Measurements from ENCODE around the gene AGPAT2.
"Not testable (repeated sequence)": the region's sequence is repeated elsewhere in the genome, so short reads cannot be mapped to it uniquely, and the experiment has no call there.

AGPAT2 gene

GRCh38 chr9:136720251-136720897, 33.1 kb upstream of the AGPAT2 start:
- DNase-seq: no peak

GRCh38 chr9:136719195-136719880, 32.1 kb upstream of the AGPAT2 start:
- no peak for DNase-seq

- no peak for DNase-seq
Measured at GRCh38 chr9:136718345-136719194, 31.3 kb upstream of the AGPAT2 start.

- DNase-seq: no peak
Measured at GRCh38 chr9:136717399-136717798, 30.1 kb upstream of the AGPAT2 start.

- no peak for DNase-seq
Measured at GRCh38 chr9:136714893-136715274, 27.6 kb upstream of the AGPAT2 start.

GRCh38 chr9:136714096-136714892, 27.0 kb upstream of the AGPAT2 start:
- no peak for DNase-seq

DNA sequence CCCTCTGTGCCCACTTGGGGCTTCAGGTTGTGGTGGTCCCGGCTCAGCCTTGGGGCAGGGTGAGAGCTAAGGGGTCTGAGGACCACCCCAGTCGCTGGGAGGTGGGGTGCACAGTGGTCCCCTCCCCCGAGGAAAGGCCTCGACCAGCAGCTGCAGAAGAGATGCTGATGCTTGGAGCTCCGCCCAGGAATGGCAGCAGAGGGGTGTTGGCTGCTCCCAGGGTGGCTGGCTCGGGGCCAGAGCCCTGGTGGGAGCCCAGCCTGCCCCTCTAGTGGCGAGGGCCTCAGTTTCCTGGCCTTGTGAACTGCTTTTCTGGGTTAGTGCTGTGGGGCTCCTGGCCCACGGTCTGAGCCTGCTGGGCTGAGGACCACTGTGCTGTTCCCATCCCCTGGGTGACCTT, 26.3 kb upstream of the AGPAT2 start:
- no peak for DNase-seq

DNA sequence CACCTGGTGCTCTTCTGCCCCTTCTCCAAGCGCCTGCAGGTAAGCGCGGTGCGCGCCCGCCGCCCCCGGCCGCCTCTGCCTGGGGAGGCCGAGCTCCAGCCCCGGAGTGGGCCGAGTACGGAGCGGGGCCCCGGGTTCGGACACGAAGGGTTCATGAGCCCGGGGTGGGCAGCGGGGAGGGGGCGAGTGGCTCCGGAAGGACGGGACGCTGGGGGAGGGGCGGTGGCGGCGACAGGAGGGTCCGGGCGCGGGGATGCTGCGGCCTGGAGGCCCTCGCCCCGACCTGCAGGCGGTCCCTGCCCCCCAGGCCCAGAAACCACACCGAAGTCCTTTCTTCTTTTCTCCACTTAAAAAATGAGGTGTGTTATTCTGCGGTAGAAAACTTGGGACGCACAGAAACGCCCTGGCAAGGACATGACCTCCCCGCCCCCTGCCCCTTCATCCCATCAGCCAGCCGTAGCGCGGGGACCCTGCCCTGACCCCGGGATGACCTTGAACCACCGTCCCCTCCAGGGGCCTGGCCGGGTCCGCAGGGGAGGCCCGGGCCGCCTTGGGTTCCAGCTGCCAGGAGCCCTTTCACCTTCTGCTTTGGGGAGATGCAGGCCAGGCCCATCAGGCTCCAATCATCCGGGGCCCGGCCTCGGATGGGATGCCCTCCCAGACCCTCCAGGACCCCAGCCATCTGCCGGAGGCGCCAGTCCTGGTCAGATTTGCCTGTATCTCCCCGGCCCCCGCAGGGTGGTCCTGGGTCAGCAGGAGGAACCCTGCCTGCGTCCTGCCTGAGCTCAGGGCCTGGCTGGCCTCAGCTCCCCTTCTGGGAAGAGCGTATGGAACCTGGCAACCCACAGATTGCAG, 25.7 kb upstream of the AGPAT2 start:
- DNase-seq: no peak

DNA sequence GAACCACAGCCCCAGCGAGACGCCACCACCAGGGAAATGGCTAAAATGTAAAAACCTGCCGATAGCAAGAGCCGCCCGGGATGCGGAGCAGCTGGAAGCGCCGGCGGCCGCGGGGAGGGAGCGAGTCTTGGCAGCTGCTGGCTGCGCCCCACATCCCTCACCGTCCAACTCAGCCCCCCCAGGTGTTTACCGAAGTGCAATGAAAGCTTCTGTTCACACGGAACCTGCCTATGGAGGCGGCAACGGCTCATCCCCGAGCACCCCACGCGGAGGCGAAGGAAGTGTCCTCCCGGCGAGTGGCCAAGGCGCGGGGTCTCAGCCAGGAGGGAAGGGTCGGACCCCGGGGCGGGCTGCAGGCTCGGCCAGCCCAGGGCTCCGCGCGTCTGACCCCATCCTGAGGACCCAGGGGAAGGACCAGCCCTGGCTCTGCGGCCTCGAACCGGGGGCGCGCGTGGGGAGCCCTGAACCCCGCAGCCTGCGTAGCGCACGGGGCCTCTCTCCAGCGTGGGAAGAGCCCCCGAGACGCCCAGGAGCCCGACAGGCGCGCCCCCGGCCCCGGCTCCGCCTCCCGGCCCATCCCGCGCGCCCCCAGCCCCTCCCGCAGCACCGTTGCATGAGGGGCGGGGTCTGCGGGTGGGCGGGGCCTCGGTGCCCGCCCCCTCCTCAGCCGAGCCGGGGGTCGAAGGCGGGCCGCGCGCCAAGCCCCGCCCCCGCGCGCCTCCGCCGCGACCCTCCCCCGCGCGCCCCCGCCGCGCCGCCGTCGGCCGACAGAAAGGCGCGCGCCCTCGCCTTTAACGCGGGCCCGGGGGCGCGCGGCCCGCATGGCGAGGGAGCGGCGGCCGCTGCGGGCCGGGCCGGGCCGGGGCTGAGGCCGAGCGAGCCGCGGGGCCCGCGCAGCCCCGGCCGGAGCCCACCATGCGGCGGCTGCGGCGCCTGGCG, 24.8 kb upstream of the AGPAT2 start, which contains the start of gene DIPK1B:
DIPK1B (plus strand) TSS at position 822 of the 939 bp plus-strand sequence; CDS start at position 916, 94 bp downstream.
- DNase-seq: no peak

- DNase-seq: not testable (repeated sequence)
Measured at GRCh38 chr9:136711219-136711648, 24.0 kb upstream of the AGPAT2 start.

GRCh38 chr9:136710543-136710942, 23.3 kb upstream of the AGPAT2 start:
- no peak for DNase-seq

DNA sequence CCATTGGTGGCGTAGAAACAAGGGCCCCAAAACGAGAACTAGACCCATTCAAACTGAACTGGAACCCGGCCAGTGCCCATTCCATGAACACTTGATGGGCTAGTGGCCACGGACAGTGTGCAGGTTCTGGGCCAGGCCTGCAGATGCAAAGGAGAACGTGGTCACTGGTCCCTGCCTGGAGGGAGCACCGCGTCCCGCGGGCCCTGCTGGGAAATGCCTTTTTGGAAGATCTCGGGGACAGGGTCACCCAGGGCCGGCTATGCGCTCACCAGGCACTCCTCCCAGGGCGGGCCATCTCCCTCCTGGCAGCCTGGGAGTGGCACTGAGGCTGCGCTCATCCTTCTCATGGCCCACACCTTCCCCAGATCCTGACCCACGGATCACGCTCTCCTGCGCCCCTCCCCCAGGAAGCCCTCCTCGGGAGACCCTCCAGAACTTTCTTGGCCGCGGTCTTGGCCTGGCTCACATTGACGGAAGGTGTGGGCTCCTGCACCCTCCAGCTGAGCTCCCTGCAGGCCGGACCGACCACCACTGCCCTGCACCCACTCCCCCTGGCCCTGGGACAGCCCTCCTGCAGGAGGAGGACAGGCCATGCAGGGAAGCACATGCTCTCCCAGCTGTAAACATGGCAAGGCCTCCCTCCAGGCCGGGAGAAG, 22.3 kb upstream of the AGPAT2 start:
- DNase-seq: no peak

DNA sequence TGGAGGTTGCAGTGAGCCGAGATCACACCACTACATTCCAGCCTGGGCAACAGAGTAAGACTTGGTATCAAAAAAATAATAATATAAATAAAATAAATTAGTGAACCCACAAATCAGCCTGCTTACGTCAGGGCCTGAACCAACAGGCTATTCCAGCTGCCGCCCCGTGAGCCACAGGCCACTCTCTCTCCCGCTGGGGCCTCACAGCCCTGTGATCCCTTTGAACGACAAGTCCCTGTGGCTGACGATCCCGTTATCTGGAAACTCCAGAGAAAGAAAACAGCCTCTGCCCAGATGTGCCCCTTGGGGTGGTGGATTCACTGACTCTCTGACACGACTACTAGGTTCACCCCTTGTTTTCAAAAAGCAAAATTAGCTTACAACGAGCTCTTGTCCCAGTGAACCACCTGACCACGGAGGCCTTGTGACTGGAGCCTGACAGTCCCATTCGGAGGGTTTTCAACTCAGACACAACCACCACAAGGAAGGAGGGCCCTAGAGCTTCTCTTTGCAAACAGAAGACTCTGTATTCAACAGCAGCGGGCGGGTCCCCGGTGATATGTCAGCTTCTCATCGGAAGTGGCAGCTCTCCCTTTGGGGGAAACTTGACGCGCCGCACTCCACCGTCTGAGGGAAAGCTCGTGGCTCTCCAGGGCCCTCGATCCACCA, 20.7 kb upstream of the AGPAT2 start:
- DNase-seq: no peak

GRCh38 chr9:136707011-136707410, 19.8 kb upstream of the AGPAT2 start:
- no peak for DNase-seq

DNA sequence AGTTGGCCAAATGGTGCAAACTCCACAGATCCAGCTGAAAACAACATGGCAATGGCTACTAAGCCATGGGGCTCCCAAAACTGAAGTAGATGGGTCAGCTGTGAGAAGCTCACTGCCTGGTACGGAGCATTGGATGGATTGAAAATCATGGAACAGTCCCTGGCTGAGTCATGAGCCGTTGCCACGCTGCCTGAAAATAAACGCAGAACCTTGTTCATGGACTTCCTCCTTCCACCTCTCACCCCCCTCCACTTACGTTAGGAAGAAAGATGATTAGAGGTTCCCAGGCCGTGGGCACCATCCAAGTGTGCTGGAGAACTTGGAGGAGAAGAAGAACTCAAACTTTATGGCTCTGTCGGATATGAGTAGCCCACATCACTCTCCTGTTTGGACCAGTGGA, 18.3 kb upstream of the AGPAT2 start:
- no peak for DNase-seq

- not testable (repeated sequence) for DNase-seq
Measured at GRCh38 chr9:136704741-136705140, 17.5 kb upstream of the AGPAT2 start.

DNA sequence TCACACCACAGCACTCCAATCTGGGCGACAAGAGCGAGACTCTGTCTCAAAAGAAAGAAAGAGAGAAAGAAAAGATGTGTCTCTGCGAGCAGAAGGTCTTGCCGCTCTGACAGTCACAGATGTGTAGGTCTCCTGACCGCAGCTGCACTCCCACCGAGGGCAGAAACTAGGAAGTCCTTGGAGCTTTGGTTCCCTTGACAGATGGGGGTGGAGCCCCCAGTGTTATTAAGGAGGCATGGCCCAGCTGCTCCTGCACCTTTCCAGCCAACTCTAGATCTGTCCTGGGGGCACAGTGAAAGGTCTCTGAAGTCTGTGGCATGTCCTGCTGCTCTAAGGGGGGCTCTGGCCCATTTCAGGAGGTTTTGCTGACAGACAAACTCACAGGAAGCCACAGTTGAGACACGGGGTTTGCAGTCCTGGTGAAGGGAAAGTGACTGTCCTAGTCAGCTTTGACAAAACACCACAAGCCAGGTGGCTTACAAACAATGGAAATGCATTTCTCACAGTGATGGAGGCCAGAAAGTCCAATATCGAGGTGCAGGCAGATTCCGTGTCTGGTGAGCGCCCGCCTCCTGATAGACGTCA, 16.1 kb upstream of the AGPAT2 start:
- DNase-seq: no peak

- no peak for DNase-seq
Measured at GRCh38 chr9:136701668-136702053, 14.4 kb upstream of the AGPAT2 start.

All from NCI-H2029 (cell line).